A549 treated with Hydrocortisone at 1 μM for 4 hours (cell line): ENCODE results near the gene FAT4. TPM values are rescaled to one million over a fixed set of nuclear protein-coding genes. Genes with fewer than 3 reads are reported as not detected.

Source experiments
- total RNA-seq: library from RNA; stranded (reverse); fragments of 200-300 nt; extraction: Qiagen RNA extraction; gene quantifications from 5 replicates; pipeline ENCODE4 v1.2.3, GENCODE V29; 2022

FAT4 gene, protein sequence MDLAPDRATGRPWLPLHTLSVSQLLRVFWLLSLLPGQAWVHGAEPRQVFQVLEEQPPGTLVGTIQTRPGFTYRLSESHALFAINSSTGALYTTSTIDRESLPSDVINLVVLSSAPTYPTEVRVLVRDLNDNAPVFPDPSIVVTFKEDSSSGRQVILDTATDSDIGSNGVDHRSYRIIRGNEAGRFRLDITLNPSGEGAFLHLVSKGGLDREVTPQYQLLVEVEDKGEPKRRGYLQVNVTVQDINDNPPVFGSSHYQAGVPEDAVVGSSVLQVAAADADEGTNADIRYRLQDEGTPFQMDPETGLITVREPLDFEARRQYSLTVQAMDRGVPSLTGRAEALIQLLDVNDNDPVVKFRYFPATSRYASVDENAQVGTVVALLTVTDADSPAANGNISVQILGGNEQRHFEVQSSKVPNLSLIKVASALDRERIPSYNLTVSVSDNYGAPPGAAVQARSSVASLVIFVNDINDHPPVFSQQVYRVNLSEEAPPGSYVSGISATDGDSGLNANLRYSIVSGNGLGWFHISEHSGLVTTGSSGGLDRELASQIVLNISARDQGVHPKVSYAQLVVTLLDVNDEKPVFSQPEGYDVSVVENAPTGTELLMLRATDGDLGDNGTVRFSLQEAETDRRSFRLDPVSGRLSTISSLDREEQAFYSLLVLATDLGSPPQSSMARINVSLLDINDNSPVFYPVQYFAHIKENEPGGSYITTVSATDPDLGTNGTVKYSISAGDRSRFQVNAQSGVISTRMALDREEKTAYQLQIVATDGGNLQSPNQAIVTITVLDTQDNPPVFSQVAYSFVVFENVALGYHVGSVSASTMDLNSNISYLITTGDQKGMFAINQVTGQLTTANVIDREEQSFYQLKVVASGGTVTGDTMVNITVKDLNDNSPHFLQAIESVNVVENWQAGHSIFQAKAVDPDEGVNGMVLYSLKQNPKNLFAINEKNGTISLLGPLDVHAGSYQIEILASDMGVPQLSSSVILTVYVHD (N-terminal part only)
- 1.3 to 3.0 TPM (median 1.8 TPM) in 5 replicates for total RNA-seq

DNA sequence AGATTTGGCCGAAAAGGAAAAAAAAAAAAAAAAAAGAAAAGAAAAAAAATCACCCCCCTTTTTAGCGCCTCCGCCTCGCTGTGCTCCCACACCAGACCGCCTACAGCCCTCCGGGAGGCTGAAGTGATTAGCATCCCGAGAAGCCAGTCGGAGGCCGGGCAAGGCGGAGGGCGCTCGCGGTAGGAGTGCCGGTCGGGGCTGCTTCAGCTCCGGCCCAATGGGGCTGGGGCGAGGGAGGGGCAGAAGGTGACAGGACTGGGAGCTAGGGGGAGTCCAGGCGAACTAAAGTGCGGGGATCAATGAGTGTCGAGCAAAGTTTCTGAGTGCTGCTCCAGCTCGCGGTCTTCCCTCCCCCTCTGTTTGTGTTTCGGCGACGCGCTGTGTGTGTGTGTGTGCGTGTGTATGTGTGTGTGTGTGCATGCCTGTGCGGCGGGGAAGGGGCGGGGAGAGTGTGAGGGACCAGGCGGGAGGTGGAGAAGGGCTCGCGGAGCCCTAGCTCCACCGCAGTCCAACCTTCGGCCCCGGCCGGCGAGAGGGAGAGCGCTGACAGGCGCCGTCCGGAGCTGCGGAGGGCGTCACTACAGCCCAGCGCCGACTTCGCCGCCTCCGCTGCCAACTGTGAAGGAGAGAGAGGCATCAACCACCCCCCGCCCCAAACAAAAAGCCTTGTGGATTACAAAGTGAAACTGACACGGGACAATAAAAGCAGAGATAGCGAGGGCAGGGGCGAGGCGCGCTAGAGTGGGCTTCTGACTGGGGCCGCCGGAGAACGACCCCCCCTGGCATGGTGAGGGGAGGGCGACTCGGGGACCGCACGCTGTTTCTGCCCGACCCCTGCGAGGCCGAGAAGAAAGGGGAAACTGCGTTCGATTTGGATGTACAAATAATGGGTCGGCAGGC, at the start of gene FAT4:
FAT4 (plus strand) TSS at position 280 of the 900 bp plus-strand sequence. CDS start 1,457 bp downstream, outside the sequence.

